Astrocyte of the cerebellum (primary cell): ENCODE results near the gene CPNE5.
A peak's percentile ranks its signal among the peaks of the same experiment; 100 is the strongest.

Source experiments
- DNase-seq: peaks from one replicate; pipeline ENCODE4 v3.0.0-alpha.2; 2011; ENCODE audit warnings: low read depth
- H3K4me3 ChIP-seq: 2 replicates; pipeline ENCODE4 v1.5.1; 2011; ENCODE audit warnings: mild to moderate bottlenecking, low read depth, low read length, moderate library complexity
- in situ Hi-C: cut with HindIII; loops from 2 replicates; pipeline ENCODE4 v1.10.0; 2017; ENCODE audit warnings: low sequenced_read_pairs
- TF ChIP-seq, protein P1 (sequence below): IDR thresholded peaks from 2 replicates; pipeline ENCODE4 v1.5.1; 2012; ENCODE audit warnings: low read length, low read depth, moderate library complexity, mild to moderate bottlenecking; ENCODE audit errors: missing control alignments

Gene CPNE5

DNA sequence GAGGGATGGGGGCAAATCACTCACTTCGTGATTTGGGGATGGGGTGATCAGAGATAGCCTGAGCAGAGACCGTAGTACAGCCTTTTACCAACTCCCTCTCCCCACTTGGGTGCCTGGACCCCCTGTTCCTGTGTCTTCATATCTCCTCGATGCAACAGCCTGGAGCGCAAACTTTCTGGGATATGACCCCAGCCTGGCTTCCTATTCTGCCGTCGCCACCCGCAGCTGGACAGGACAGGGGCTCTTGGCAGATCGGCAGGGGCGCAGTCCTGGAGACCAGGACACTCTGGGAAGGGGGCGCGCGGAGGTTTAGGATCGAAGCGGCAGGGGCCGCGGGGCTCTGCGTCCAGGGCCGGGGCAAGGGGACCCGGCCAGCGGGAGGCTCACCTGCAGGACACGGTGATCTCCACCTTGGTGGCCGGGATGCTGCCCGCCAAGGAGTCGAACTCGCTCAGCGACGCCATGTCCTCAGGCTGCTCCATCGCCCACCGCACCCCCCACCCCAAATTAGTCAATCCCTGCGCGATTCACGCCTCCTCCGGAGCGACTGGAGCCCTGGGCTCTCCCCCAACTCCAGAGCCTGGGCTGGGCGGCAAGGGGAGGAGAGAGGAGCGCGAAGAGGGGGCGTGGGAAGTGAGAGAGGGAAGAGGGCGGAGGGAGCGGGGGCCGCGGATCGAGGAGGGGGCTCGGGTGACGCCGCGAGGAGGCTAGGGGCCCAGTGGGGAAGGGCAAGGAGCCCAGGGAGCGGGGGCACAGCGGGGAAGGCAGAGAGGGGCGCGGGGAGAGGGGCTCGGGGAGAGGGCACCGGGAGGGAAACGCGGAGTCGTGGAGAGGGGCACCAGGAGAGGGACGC, at the start of gene CPNE5:
TSS of gene CPNE5 (minus strand) at position 549 of the 853 bp plus-strand sequence. CDS start at position 482, 67 bp downstream.
- no peak for DNase-seq
- TF ChIP-seq, protein P1, sequence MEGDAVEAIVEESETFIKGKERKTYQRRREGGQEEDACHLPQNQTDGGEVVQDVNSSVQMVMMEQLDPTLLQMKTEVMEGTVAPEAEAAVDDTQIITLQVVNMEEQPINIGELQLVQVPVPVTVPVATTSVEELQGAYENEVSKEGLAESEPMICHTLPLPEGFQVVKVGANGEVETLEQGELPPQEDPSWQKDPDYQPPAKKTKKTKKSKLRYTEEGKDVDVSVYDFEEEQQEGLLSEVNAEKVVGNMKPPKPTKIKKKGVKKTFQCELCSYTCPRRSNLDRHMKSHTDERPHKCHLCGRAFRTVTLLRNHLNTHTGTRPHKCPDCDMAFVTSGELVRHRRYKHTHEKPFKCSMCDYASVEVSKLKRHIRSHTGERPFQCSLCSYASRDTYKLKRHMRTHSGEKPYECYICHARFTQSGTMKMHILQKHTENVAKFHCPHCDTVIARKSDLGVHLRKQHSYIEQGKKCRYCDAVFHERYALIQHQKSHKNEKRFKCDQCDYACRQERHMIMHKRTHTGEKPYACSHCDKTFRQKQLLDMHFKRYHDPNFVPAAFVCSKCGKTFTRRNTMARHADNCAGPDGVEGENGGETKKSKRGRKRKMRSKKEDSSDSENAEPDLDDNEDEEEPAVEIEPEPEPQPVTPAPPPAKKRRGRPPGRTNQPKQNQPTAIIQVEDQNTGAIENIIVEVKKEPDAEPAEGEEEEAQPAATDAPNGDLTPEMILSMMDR = no peak
- peak within 1 kb of the TSS; percentile 41 for H3K4me3 ChIP-seq
- in situ Hi-C loops = no loop called here

DNA sequence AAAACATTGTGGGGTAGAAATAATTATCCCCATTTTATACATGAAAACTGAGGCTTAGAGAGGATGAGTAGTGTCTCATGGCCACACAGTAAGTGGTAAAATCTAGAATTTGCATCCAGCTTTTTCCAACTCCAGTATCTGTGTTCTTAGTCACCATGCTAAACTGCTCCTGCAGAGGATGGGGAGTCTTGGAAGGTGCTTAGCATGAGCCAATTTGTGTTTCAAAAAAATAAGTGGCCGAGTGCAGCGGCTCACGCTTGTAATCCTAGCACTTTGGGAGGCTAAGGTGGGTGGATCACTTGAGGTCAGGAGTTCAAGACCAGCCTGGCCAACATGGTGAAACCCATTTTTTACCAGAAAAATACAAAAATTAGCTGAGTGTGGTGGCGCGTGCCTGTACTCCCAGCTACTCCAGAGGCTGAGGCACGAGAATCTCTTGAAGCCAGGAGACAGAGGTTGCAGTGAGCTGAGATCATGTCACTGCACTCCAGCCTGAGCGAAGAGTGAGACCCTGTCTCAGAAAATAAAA, 48.9 kb upstream of the CPNE5 start:
- no peak for DNase-seq
- TF ChIP-seq, protein P1 = no peak
- H3K4me3 ChIP-seq = no peak overlapping the region
- in situ Hi-C loops = no loop called here

DNA sequence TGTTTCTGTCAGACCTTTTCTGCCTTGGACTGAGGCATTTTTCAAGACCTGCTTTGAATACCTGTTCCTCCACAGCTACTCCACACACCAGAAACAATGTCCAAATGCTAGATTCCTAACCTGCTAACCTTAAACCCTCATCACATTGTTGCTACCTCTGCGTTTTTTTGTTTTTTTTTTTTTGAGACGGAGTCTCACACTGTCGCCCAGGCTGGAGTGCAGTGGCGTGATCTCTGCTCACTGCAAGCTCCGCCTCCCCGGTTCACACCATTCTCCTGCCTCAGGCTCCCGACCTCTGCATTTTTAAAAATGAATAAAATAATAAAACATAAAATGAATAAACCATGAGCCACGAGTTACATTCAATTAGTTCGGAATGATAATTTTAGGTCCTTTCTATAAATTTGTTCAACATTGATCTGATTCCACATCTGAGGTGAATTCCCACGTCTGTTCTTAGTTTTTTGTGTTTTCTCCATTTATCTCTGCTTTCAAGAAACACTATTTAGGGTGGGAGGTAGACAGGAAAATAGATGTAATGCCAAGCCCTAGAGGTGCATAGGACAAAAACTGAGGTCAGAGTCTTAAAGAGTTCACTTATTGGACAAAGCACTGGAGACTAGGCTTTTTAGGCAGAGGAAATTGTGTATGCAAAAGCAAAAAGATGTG, 47.8 kb upstream of the CPNE5 start:
- DNase-seq = no peak
- peak overlapping the region; percentile 57 for H3K4me3 ChIP-seq
- TF ChIP-seq, protein P1 = no peak
- in situ Hi-C loops = no loop called here

DNA sequence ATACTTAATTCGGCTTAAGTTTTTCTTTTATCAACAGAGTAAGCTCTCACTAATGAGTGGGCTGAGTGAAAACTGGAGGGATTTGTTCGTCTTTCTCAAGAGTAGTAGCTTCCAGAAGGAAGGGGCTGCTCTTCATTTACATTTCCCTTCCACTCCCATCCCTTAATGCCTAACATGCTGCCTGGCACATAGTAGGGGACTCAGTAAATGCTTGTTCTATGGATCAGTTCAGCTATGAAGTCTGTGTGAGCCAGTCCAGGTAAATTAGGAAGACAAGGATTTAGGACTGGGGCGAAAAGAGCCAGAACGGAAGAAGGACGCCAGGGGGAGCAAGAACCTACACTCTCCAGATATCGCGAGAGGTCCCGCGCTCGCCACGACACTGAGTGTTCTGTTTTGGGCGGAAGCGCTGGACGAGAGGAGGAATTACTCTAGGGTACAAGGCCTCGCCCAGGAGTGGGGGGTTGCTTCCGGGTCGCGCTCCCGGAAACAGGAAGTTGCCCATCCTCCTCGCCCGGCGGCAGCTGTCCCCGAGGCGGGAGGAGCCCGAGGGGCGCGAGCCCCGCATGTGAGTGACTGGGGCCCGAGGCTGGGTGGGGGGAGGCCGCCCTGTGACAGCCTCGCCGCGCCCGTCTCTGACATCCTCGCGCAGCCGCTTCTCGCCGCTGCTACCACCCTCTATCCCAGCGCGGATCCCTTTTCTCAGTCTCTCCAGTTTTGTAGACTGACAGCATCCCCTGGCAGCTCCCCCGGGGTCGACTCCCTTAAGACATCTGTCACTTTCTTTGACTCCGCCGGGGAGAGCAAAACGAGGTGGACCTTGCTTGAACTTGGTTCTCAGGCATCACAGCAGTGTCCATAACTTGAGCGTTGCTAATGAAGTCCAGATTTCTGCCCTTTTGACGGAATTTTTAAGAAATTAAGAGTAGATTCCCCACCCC, 46.5 kb upstream of the CPNE5 start, which contains the start of gene C6orf89:
TSS of gene C6orf89 (plus strand) at position 492 of the 941 bp plus-strand sequence. CDS start 13,493 bp downstream, outside the sequence.
- in situ Hi-C loops = no loop called here
- DNase-seq = peak; percentile 93

DNA sequence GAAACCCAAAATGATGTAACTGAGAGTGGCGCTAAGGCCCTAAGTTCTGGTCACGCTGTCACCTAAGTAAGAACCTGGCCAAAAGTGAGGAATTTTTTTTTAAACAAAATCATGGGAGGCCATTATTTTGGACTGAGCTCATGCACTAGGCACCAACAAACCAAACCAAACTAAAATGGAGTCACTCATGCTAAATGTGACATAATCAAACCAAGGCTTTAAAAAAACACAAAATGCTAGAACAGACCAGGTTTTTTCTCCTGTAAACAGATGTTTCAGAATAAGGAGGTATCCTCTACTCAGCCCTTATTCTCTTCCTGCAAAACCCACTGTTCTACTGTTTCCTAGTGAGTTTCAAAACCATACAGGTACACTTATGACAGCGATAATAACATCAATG, 45.4 kb upstream of the CPNE5 start:
- in situ Hi-C loops = no loop called here
- TF ChIP-seq, protein P1 = no peak
- no peak overlapping the region for H3K4me3 ChIP-seq
- no peak for DNase-seq

More for the DNA sequence above, 46.5 kb upstream of the CPNE5 start, which contains the start of gene C6orf89:
- H3K4me3 ChIP-seq = peak within 1 kb of the TSS; percentile 57
- TF ChIP-seq, protein P1 = peak; percentile 90
